A549 (cell line): Measurements from ENCODE around the gene ZC3H12D. TPM values are rescaled to one million over a fixed set of nuclear protein-coding genes. Genes with fewer than 3 reads are reported as not detected.

Source experiments
- ATAC-seq, 2 experiments: fragments of 200-7000 bp in 1 of 2; fragments of >200 bp in 1 of 2; cut with Nextera tagmentation in 1 of 2; cut with Tn5 transposase in 1 of 2; 3 replicates each; pipeline versions ENCODE4 v1.8.0 to v1.9.1; 2018 to 2020; ENCODE audit warnings: mild to moderate bottlenecking in 1 of 2, moderate library complexity in 1 of 2
- CTCF ChIA-PET: fragments of 300-600 bp; sonication (Branson Sonifier 250); formaldehyde crosslinking; extraction: SDS; loops from one replicate; lab custom pipeline; 2021; ENCODE audit warnings: antibody characterized with exemption, inconsistent platforms; lab: Yijun Ruan, JAX
- POLR2A ChIA-PET: fragments of 350-600 bp; formaldehyde crosslinking; extraction: SDS; loops from one replicate; lab custom pipeline; 2021; ENCODE audit warnings: antibody characterized with exemption, inconsistent platforms; lab: Yijun Ruan, JAX
- DNase-seq, 2 experiments: peaks; one replicate each; pipeline versions ENCODE4 v3.0.0 to v3.0.0-alpha.2; 2011 to 2016; ENCODE audit warnings: low read depth in 1 of 2, low spot score in 1 of 2
- FAIRE-seq: peaks from 2 replicates; lab custom pipeline; 2011; peaks lifted over from hg19 to GRCh38; lab: Jason Lieb, UNC
- H3K27ac ChIP-seq, 2 experiments: fragments of >200 bp; sonication (Bioruptor Twin); formaldehyde crosslinking; 3 replicates each; pipeline ENCODE4 v1.5.1; 2016 to 2017
- H3K4me1 ChIP-seq: fragments of >200 bp; sonication (Bioruptor Twin); formaldehyde crosslinking; 3 replicates; pipeline ENCODE4 v1.6.1; 2016
- H3K4me2 ChIP-seq: fragments of >200 bp; sonication (Bioruptor Twin); formaldehyde crosslinking; 3 replicates; pipeline ENCODE4 v1.6.1; 2016
- H3K4me3 ChIP-seq: fragments of >200 bp; sonication (Bioruptor Twin); formaldehyde crosslinking; 3 replicates; pipeline ENCODE4 v1.5.1; 2016
- H3K9me3 ChIP-seq: fragments of >200 bp; sonication (Bioruptor Twin); formaldehyde crosslinking; 3 replicates; pipeline ENCODE4 v1.6.1; 2016
- ATOH8 ChIP-seq: fragments of 250-450 bp; sonication (Bioruptor Pico); IDR thresholded peaks from 2 replicates; pipeline ENCODE4 v1.5.0; 2020; ENCODE audit warnings: low read depth, mild to moderate bottlenecking, moderate library complexity
- CEBPB ChIP-seq, 2 experiments: fragments of >200 bp in 1 of 2; sonication (Bioruptor Twin) in 1 of 2; formaldehyde crosslinking in 1 of 2; IDR thresholded peaks; 2 replicates each; pipeline ENCODE4 v1.6.1; 2012 to 2016
- CHD4 ChIP-seq: fragments of 200-600 bp; sonication (generic); IDR thresholded peaks from 2 replicates; pipeline ENCODE4 v1.6.1; 2016; ENCODE audit warnings: antibody characterized with exemption, mild to moderate bottlenecking, borderline replicate concordance
- E2F6 ChIP-seq: IDR thresholded peaks from 2 replicates; pipeline ENCODE4 v1.6.1; 2012; ENCODE audit warnings: low read depth, borderline replicate concordance
- ELK1 ChIP-seq: fragments of 150-350 bp; IDR thresholded peaks from 2 replicates; pipeline ENCODE4 v1.6.1; 2014; ENCODE audit warnings: low read depth, mild to moderate bottlenecking, low read length
- ESRRA ChIP-seq: fragments of 150-350 bp; IDR thresholded peaks from 2 replicates; pipeline ENCODE4 v1.6.1; 2014; ENCODE audit warnings: mild to moderate bottlenecking, low read length, borderline replicate concordance
- FOSL2 ChIP-seq, 2 experiments: fragments of 450-650 bp in 1 of 2; fragments of >200 bp in 1 of 2; sonication (Bioruptor Twin) in 1 of 2; formaldehyde crosslinking; IDR thresholded peaks; 2 replicates each; pipeline versions ENCODE4 v1.5.0 to v1.6.1; 2016 to 2020; ENCODE audit warnings: mild to moderate bottlenecking in 1 of 2, moderate library complexity in 1 of 2
- HES2 ChIP-seq: fragments of >200 bp; sonication (Bioruptor Twin); formaldehyde crosslinking; IDR thresholded peaks from 2 replicates; pipeline ENCODE4 v1.6.1; 2016
- HOXB13 ChIP-seq: fragments of 250-450 bp; sonication (Bioruptor Pico); IDR thresholded peaks from 2 replicates; pipeline ENCODE4 v1.5.0; 2020; ENCODE audit warnings: low read depth, mild to moderate bottlenecking, moderate library complexity
- JUN ChIP-seq, 2 experiments: fragments of >200 bp; sonication (Bioruptor Twin); formaldehyde crosslinking; IDR thresholded peaks; 2 replicates in 1 of 2; 3 replicates in 1 of 2; pipeline ENCODE4 v1.6.1; 2016 to 2017
- KDM5A ChIP-seq: fragments of 200-600 bp; sonication (generic); IDR thresholded peaks from 2 replicates; pipeline ENCODE4 v1.6.1; 2016; ENCODE audit warnings: antibody characterized with exemption, mild to moderate bottlenecking
- MAX ChIP-seq: IDR thresholded peaks from 2 replicates; pipeline ENCODE4 v1.6.1; 2012
- MAZ ChIP-seq: fragments of 150-350 bp; IDR thresholded peaks from 2 replicates; pipeline ENCODE4 v1.6.1; 2014; ENCODE audit warnings: antibody characterized with exemption, low read depth, low read length, borderline replicate concordance
- NFE2L2 ChIP-seq: fragments of 150-350 bp; conservative IDR thresholded peaks from 2 replicates; pipeline ENCODE4 v1.6.1; 2014; ENCODE audit warnings: low read length
- NPAS2 ChIP-seq: fragments of 250-450 bp; sonication (Bioruptor Pico); IDR thresholded peaks from 2 replicates; pipeline ENCODE4 v1.8.0; 2022; ENCODE audit warnings: mild to moderate bottlenecking, moderate library complexity, borderline replicate concordance
- NR3C1 ChIP-seq: fragments of >200 bp; sonication (Bioruptor Twin); formaldehyde crosslinking; IDR thresholded peaks from 3 replicates; pipeline ENCODE4 v1.6.1; 2017
- POLR2A ChIP-seq: IDR thresholded peaks from 2 replicates; pipeline ENCODE4 v1.6.1; 2012; ENCODE audit warnings: mild to moderate bottlenecking, low read length
- RAD21 ChIP-seq, 2 experiments: fragments of >200 bp in 1 of 2; sonication (Bioruptor Twin) in 1 of 2; formaldehyde crosslinking in 1 of 2; IDR thresholded peaks in 1 of 2; conservative IDR thresholded peaks in 1 of 2; 2 replicates in 1 of 2; 3 replicates in 1 of 2; pipeline ENCODE4 v1.6.1; 2012 to 2018; ENCODE audit warnings: inconsistent platforms in 1 of 2
- RCOR1 ChIP-seq: fragments of 150-350 bp; IDR thresholded peaks from 2 replicates; pipeline ENCODE4 v1.6.1; 2014; ENCODE audit warnings: antibody characterized with exemption, low read length, low read depth
- TFCP2L1 ChIP-seq: fragments of 250-450 bp; sonication (Bioruptor Pico); IDR thresholded peaks from 2 replicates; pipeline ENCODE4 v1.5.0; 2021; ENCODE audit warnings: mild to moderate bottlenecking
- TP53 ChIP-seq: fragments of 250-450 bp; sonication (Bioruptor Pico); IDR thresholded peaks from 2 replicates; pipeline ENCODE4 v1.5.0; 2021; ENCODE audit warnings: mild to moderate bottlenecking, moderate library complexity
- ZSCAN20 ChIP-seq: fragments of 250-450 bp; sonication (Bioruptor Pico); IDR thresholded peaks from 2 replicates; pipeline ENCODE4 v1.8.0; 2022; ENCODE audit warnings: mild to moderate bottlenecking, moderate library complexity
- WGBS: methylation state at CpG from one replicate; pipeline ENCODE4 v1.1.6; 2017; ENCODE audit errors: missing lambda C conversion rate; 5-methylcytosine and 5-hydroxymethylcytosine counted together
- polyA plus RNA-seq, 4 experiments: library from polyadenylated mRNA; depleted of rRNA in 3 of 4; stranded (reverse); fragments of >200 nt; fragmentation: RNase III in 1 of 4; extraction: RNeasy Plus Mini Kit Qiagen cat#74134 plus additional on column Dnase treatment in 1 of 4; gene quantifications; 2 replicates in 3 of 4; 3 replicates in 1 of 4; pipeline ENCODE4 v1.2.3, GENCODE V29; 2011 to 2017

ZC3H12D gene
- polyA plus RNA-seq, 2 of the 4 experiments (the other 2 are of a cell fraction), result 0.04 to 0.12 TPM

GRCh38 chr6:149422581-149422980 lies 62.2 kb downstream of the ZC3H12D start:
- Histone ChIP-seq H3K9me3 (no peaks in the 10 kb centered on the region), H3K4me3 (no peak overlapping the region), H3K4me2 (no peak overlapping the region), H3K27ac (no peak overlapping the region), H3K4me1 (no peaks in the 10 kb centered on the region)
- ChIA-PET CTCF (interaction anchor here (1.6 kb wide), 1 partner anchor 9 kb away, joined by 7 read pairs; no protein-coding TSS in a partner anchor), POLR2A (no interaction called here)
- no peak for FAIRE-seq
- no peak for ATAC-seq
- no peak for DNase-seq
- WGBS, result 71% methylated on average over 4 of the region's 4 CpGs
- TF ChIP-seq RCOR1 (no peak), ELK1 (no peak), NR3C1 (no peak), CEBPB (IDR thresholded peaks at IDR 0.05) (no peak), TFCP2L1 (CRISPR knock-in tag) (no peak), RAD21 (conservative IDR thresholded peaks at IDR 0.05 in 1 of 2, IDR thresholded peaks at IDR 0.05 in 1 of 2) (no peak), MAX (no peak), ESRRA (no peak), NPAS2 (no peak), CHD4 (no peak), JUN (IDR thresholded peaks at IDR 0.05) (no peak), ZSCAN20 (no peak), MAZ (no peak), HES2 (no peak), TP53 (CRISPR knock-in tag) (no peak), FOSL2 (IDR thresholded peaks at IDR 0.05) (no peak), FOSL2 (CRISPR knock-in tag; IDR thresholded peaks at IDR 0.05) (no peak), NFE2L2 (no peak), KDM5A (no peak)

GRCh38 chr6:149421132-149421531 lies 63.7 kb downstream of the ZC3H12D start:
- ChIA-PET POLR2A (no interaction called here), CTCF (interaction anchor here (0.9 to 2.0 kb wide), 5 partner anchors 8 to 393 kb away, joined by 3 to 11 read pairs (median 4); no protein-coding TSS in a partner anchor)
- TF ChIP-seq MAX (no peak), HOXB13 (CRISPR knock-in tag) (no peak)
- ATAC-seq (no peak), DNase-seq (no peak), FAIRE-seq (no peak)
- no peak overlapping the region for H3K4me2 ChIP-seq
- no peak overlapping the region for H3K27ac ChIP-seq
- no peaks in the 10 kb centered on the region for H3K4me1 ChIP-seq
- 64% methylated on average over 5 of the region's 5 CpGs for WGBS
- no peaks in the 10 kb centered on the region for H3K9me3 ChIP-seq
- no peak overlapping the region for H3K4me3 ChIP-seq

- no peak overlapping the region for H3K27ac ChIP-seq
- ATAC-seq, result no peak
- no peak overlapping the region for H3K4me2 ChIP-seq
- H3K9me3 ChIP-seq, result no peaks in the 10 kb centered on the region
- H3K4me3 ChIP-seq, result no peak overlapping the region
- POLR2A ChIA-PET, result no interaction called here
- H3K4me1 ChIP-seq, result no peaks in the 10 kb centered on the region
- 83% methylated on average over 13 of the region's 13 CpGs for WGBS
- CTCF ChIA-PET, result interaction anchor here (0.6 to 2.0 kb wide), 3 partner anchors 10 to 47 kb away, joined by 3 to 11 read pairs (median 6); no protein-coding TSS in a partner anchor
- no peak for DNase-seq
- no peak for TF ChIP-seq MAX
- TF ChIP-seq FOSL2 (IDR thresholded peaks at IDR 0.05), result no peak
- TF ChIP-seq FOSL2 (CRISPR knock-in tag; IDR thresholded peaks at IDR 0.05), result no peak
- TF ChIP-seq E2F6, result no peak
- no peak for TF ChIP-seq POLR2A
- TF ChIP-seq ATOH8 (CRISPR knock-in tag), result no peak
- TF ChIP-seq RAD21 (conservative IDR thresholded peaks at IDR 0.05 in 1 of 2, IDR thresholded peaks at IDR 0.05 in 1 of 2), result no peak
- no peak for FAIRE-seq
Observed at GRCh38 chr6:149419696-149420404, 65.0 kb downstream of the ZC3H12D start.
